Activated CD8-positive, alpha-beta memory T cell treated with anti-CD3 and anti-CD28 coated beads, Interleukin-2, amount 50 U/mL, for 48 hours (primary cell): Measurements from ENCODE around the gene GNG4.
"Not testable (repeated sequence)": the region's sequence is repeated elsewhere in the genome, so short reads cannot be mapped to it uniquely, and the experiment has no call there.

ENCODE experiments used
- DNase-seq: peaks from one replicate; pipeline ENCODE4 v3.0.0-alpha.2; 2020

The GNG4 gene

DNA sequence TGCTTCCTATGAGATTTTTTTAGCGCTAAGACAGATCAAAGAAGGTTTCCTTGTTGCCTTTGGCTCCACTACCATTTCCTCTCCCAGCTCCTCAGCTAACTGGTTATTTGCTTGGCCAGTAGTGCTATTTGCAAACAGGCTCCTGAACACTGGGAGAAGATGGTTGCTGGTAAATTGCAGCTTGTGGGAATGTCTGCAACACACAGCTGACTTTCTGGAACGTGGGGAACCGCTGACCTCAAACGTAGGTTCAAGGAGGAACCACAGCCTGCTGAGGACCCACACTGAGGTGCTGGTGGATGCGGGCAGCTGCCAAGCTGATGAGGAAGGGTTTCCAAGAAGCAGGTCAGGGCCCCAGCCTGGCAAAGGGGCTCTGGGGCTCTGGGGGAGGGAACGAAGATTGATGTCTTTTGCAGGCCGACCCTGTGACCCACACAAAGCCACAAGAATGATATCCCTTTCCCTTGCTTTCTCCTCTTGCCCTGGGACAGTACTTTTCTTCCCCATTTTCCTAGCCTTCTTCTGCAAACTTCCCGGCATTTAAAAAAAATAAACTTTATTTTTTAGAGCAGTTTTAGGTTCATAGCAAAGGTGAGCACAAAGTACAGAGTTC, 24.8 kb downstream of the GNG4 start:
- no peak for DNase-seq

DNA sequence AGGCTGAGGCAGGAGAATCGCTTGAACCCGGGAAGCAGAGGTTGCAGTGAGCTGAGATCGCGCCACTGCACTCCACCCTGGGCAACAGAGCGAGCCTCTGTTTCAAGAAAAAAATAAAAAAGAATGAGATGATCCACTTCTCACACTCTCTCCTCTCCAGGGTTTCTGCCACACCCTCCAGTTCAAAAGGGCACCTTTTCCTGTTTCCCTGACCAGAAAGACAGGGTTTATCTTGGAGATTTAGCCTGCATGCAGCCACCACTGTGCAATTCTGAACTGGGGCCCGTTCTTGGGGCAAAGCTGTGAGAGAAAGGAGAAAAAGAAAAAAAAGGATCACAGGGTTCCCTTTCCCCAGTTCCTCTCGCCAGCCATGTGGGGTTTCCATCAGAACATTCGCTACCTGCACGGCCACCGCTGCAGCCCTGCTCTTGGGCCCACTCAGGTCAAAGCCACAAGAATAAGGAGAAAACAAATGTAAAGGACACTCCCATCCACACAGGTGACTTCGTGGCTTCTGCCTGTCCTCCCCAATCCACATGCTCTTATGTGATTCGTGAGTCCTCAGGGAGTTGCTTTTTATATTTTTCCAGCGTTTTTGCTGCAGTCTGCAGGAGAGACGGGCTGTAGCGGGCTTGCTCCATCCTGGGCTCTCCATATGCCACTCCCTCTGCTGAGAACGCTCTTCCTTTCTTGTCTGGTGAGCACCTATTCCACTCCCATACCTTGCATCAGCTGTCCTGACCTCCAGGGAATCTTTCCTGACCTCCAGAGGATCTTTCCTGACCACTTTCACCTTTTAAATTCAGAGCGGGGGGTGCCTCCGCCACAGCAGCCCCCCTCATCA, 26.4 kb downstream of the GNG4 start:
- DNase-seq, result no peak

- DNase-seq, result not testable (repeated sequence)
Observed at GRCh38 chr1:235619149-235619548, 30.4 kb downstream of the GNG4 start.

- no peak for DNase-seq
Observed at GRCh38 chr1:235617808-235618207, 31.8 kb downstream of the GNG4 start.

GRCh38 chr1:235617140-235617539, 32.4 kb downstream of the GNG4 start:
- no peak for DNase-seq

DNA sequence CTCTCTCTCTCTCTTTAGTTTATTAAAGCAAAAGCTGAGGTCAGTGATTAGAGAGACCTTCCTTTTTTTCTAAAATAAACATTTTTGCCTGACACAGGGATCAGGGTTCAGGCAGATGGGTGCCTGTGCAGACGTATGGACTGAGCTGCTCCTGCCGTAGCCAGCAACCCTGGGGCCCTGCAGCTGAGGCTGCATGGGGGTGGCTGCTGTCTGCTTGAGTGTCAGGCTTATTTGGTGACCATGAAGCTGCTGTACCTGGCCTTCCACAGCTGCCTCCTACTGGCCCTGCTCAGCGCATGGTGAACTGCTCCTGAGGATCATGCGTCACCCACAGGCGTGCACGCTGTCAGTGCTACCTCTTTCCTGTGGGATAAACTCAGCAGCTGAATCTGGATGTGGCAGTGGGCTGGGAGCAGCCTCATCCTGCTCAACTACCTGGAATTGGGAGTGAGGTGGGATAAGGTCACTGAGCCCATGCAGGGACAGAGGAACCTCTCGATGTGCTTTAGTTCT, 35.1 kb downstream of the GNG4 start:
- DNase-seq, result no peak

DNA sequence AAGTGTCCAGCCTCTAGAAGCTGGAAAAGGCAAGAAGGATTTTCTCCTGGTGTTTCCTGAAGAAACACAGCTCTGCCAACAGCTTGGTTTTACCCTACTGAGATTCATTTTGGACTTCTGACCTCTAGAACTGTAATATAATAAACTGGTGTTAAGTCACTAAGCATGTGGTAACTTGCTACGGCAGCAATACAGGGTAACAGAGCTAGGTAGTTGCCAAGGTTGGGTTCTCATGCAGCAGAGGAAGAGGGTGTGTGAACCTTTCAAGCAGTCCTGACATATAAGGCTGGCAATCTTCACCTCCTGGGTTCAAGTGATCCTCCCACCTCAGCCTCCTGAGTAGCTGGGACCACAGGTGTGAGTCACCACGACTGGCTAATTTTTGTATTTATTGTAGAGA, 36.0 kb downstream of the GNG4 start:
- DNase-seq, result no peak

- DNase-seq, result no peak
Observed at GRCh38 chr1:235612761-235613160, 36.8 kb downstream of the GNG4 start.

DNA sequence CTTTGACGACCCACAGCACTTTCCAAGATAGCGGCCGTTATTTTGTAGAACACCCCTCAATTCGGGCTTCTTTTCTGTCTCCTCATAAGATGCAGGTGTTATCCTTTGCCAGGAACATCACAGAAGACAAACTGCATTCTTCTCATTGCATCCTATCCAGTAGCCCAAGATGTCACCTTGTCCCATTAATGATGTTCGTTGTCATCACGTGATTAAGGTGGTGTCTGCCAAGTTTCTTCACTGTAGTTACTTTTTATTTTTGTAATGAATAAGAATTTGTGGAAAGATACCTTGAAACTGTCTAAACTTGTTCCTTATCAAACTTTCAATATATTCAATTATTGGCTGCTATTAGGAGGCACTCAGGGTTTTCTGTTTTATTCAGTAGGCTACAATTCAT, 39.4 kb downstream of the GNG4 start:
- no peak for DNase-seq

- no peak for DNase-seq
Observed at GRCh38 chr1:235608278-235608677, 41.3 kb downstream of the GNG4 start.

- DNase-seq, result no peak
Observed at GRCh38 chr1:235607284-235607683, 42.3 kb downstream of the GNG4 start.

DNA sequence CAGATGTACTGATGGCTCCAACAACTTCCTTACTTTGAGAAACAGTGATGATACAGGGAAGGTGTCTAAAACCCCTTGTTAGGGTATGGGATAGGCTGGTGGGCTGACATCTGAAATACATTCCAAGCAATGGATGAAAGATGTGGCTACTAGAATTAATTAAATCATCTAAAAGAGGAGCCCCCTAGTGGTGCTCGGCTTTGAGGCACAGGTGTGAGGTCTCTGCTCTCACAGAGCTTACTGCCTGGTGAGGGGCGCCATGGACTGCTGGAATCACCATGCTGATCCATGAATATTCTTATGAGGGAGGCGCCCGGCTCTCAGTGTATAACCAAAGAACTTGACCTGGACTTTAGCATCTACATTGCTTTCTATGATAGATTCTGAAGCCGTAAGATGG, 48.5 kb downstream of the GNG4 start:
- peak; percentile 60 for DNase-seq

GRCh38 chr1:235599536-235599935, 50.0 kb downstream of the GNG4 start:
- DNase-seq, result no peak

DNA sequence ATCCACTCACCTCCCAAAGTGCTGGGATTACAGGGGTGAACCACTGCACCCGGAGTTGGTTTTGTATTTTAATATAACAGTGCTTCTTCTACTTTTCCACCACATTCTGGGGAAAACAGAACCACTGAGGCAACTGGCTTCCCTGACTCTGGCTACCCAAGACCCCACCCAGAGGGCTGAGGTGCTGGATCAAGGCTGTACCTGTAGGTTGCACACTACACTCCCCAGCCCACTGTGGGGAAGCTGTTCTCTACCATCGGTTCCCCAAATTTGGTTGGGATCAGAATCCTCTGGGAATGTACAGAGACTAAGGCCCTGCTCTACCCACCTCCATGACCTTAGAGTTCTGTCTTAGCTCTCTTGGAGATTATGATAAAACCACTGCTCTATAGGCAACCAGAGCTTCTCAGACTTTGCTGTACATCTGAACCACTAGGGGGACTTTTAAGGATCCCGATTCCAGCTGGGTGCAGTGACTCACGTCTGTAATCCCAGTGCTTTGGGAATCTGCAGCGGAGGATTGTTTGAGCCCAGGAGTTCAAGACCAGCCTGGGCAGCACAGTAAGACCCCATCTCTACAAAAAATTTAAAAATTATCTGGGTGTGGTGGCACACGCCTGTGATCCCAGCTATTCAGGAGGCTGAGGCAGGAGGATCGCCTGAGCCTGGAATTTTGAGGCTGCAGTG, 51.6 kb downstream of the GNG4 start:
- DNase-seq, result no peak

GRCh38 chr1:235595079-235595478, 54.5 kb downstream of the GNG4 start:
- no peak for DNase-seq

DNA sequence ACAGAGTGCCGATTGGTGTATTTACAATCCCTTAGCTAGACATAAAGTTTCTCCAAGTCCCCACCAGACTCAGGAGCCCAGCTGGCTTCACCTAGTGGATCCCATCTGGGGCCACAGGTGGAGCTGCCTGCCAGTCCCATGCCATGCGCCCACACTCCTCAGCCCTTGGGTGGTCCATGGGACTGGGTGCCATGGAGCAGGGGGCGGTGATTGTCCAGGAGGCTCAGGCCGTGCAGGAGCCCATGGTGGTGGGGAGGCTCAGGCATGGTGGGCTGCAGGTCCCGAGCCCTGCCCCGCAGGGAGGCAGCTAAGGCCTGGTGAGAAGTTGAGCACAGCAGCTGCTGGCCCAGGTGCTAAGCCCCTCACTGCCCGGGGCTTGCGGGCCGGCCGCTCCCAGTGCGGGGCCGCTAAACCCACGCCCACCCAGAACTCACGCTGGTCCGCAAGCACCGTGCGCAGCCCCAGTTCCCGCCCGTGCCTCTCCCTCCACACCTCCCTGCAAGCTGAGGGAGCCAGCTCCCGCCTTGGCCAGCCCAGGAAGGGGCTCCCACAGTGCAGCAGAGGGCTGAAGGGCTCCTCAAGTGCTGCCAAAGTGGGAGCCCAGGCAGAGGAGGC, 55.2 kb downstream of the GNG4 start:
- not testable (repeated sequence) for DNase-seq

DNA sequence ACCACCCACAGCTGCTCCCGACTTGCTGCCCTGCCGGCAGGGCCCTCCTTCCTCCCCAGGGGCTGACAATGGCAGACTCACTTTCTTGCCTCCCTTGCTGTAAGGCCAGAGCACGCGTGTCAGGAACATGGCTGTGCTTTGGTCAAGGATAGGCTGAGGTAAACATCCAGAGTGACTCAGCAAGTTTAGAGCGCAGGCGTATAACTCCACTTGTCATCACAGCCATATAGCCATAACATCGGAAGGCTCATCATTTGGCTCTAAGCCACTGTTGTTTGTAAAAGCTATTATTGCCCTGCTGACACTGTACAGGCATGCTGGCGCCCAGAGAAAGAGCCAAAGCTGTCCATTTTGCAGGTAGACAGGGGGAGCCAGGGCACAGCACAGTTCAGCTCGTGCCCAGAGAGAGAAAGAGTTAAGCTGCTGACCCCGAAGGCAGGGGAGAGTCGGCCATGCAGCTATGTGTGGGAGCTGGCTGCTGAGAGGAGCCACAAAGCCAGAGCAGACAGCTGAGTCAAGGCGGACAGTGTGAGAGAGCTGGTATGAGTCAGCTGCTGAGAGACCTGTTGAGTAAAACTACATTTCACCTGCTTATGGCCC, 60.6 kb downstream of the GNG4 start:
- DNase-seq, result no peak

DNA sequence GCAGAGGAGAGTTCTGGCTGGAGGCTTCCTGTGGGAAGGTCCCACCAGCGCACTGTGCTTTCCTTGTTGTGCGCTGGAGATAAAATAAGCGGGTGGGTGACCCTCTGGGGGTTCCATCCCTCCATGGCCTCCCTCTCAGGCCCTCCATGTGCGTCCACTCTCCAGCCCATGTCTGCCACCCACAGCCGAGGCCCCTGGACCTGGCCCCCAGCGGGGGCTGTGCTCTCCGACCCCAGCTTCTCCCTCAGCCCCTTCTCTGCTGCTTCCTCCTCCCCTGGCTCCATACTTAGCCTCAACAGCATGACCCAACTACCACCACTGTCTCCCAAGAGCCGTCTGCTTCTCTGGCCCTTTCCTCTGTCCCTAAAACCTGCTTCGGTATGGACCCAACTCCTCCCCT, 61.4 kb downstream of the GNG4 start:
- DNase-seq, result no peak

- DNase-seq, result no peak
Observed at GRCh38 chr1:235586992-235587391, 62.6 kb downstream of the GNG4 start.

DNA sequence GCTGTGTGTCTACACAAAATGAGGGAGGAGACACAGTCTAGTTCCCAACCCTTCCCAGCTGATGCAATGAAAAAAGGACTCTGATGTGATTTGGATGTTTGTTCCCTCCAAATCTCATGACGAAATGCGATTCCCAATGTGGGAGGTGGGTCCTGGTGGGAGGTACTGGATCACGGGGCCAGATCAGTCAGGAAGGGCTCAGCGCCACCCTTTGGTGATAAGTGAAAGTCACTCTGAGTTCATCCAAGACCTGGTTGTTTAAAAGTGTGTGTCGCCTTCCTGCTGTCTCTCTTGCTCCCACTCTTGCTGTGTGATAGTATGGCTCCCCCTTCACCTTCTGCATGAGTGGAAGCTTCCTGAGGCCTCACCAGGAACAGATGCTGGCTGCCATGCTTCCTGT, 63.2 kb downstream of the GNG4 start:
- DNase-seq, result no peak

GRCh38 chr1:235584973-235585372, 64.6 kb downstream of the GNG4 start:
- no peak for DNase-seq

GRCh38 chr1:235583511-235584001, 66.0 kb downstream of the GNG4 start:
- no peak for DNase-seq

GRCh38 chr1:235582130-235582529, 67.5 kb downstream of the GNG4 start:
- no peak for DNase-seq
